GM10266 (cell line): ENCODE measurements around the gene MDH1B.
A peak's percentile ranks its signal among the peaks of the same experiment; 100 is the strongest.

Experiments used
- DNase-seq: peaks from one replicate; pipeline ENCODE4 v3.0.0; 2012; ENCODE audit errors: extremely low spot score
- TF ChIP-seq, protein P1 (sequence below): IDR thresholded peaks from 2 replicates; pipeline ENCODE4 v1.5.1; 2012; ENCODE audit warnings: mild to moderate bottlenecking, low read depth; ENCODE audit not compliant: control insufficient read depth, insufficient read depth; ENCODE audit errors: missing control alignments

The MDH1B gene

GRCh38 chr2:206801418-206802189 is 36.5 kb upstream of the MDH1B start:
- DNase-seq, result no peak
- TF ChIP-seq, protein P1, sequence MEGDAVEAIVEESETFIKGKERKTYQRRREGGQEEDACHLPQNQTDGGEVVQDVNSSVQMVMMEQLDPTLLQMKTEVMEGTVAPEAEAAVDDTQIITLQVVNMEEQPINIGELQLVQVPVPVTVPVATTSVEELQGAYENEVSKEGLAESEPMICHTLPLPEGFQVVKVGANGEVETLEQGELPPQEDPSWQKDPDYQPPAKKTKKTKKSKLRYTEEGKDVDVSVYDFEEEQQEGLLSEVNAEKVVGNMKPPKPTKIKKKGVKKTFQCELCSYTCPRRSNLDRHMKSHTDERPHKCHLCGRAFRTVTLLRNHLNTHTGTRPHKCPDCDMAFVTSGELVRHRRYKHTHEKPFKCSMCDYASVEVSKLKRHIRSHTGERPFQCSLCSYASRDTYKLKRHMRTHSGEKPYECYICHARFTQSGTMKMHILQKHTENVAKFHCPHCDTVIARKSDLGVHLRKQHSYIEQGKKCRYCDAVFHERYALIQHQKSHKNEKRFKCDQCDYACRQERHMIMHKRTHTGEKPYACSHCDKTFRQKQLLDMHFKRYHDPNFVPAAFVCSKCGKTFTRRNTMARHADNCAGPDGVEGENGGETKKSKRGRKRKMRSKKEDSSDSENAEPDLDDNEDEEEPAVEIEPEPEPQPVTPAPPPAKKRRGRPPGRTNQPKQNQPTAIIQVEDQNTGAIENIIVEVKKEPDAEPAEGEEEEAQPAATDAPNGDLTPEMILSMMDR, result no peak

DNA sequence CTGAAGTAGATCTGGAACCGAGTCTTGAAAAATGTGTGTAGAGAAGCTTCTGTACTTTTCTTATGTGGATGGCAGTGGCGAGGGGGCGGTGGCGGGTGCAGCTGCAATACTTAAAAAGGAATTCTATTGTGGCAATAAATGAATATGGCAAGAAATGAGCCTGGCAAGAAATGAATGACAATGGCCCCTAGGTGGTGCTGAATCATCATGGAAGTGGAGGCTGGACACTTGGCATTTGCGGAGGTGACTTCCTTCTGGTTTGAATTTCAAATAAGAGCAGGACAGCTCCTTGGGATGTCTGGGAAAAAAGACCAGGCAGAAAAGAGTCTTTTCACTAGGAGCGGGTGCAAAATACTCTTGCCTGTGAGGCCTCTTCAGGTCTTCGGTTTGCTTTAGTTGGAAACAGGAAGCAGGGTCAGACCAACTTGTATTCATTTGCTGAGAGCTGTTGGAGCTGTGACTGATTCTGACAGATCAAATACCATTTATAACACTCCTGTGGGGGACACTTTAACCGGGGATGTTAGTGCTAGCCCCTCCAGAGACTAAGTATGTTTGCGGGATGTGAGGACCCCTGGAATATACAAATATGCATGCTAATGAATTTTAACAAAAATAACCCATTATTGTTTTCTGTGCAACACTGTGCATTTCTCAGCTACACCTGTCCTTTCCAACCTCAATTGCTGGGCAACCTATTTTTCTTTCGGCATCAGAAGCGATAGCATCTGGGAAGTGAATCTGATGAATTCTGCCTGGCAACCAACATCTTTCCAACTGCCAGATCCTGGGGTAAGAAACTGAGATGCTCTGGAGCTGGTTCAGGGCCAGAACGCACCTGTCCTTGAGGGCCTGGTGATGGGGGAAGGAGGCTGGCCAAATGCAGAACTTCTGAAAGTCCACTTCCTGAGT is 35.6 kb upstream of the MDH1B start:
- TF ChIP-seq, protein P1, result peak; percentile 70
- DNase-seq, result peak; percentile 40

DNA sequence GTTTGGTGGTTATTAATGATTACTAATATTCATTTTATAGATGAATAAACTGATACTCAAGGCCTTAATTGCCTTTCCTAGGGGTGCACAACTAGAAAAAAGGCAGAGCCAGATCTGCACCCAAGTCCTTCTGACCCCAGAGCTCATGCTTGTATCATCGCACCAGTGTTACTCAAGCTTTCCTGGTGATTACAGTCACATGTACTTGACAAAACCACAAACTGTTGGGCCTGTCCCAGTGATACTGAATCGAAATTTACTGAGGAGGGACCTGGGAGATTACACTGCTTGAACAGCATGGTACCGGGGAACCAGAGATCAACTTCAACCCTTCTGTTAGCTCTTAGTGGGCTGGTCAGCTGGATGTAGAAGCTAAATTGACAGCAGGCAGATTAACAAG is 34.0 kb upstream of the MDH1B start:
- DNase-seq, result no peak
- TF ChIP-seq, protein P1, result no peak

DNA sequence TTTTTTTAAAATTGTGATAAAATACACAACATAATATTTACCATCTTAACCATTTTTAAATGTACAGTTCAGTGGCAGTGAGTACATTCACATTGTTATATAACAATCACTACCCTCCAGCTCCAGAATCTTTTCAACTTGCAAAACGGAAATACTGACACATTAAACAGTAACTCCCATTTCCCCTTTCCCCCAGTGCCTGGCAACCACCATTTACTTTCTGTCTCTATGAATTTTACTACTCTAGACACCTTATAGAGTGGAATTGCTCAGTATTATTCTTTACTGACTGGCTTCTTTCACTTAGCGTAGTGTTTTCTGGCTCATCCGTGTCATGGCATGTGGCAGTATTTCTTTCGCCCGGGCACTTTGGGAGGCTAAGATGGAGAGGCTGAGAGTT is 32.9 kb upstream of the MDH1B start:
- DNase-seq, result no peak
- TF ChIP-seq, protein P1, result no peak

GRCh38 chr2:206797376-206797775 is 32.2 kb upstream of the MDH1B start:
- TF ChIP-seq, protein P1, result no peak
- no peak for DNase-seq

DNA sequence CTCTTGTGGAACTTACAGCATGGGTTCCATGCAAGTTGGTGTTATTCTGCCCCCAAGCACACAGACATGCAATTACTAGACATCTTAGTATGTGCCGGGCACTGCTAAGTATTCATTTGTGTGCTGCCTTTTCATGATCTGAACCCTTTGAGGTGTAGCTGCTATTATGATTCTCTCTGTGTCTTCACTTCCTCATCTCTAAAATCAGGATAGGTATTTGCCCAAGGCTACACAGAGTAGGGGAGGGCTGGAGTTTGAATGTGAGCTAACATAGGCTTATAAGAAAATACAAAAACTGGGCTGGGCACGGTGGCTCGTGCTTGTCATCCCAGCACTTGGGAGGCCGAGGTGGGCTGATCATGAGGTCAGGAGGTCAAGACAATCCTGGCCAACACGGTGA is 27.5 kb upstream of the MDH1B start:
- DNase-seq, result no peak
- TF ChIP-seq, protein P1, result no peak
